H1 (cell line): ENCODE data around the gene TTC27. TPM values are rescaled to one million over a fixed set of nuclear protein-coding genes. Genes with fewer than 3 reads are reported as not detected.
"Not testable (repeated sequence)": the region's sequence is repeated elsewhere in the genome, so short reads cannot be mapped to it uniquely, and the experiment has no call there.

Experiments used
- CTCF ChIA-PET: fragments of 300-600 bp; sonication (Branson Sonifier 250); formaldehyde crosslinking; loops from one replicate; lab custom pipeline; 2021; ENCODE audit not compliant: partially characterized antibody; lab: Charles Lee
- POLR2A ChIA-PET: fragments of 300-600 bp; sonication (Branson Sonifier 250); formaldehyde crosslinking; loops from one replicate; lab custom pipeline; 2021; ENCODE audit warnings: inconsistent platforms; ENCODE audit not compliant: partially characterized antibody; lab: Charles Lee
- DNase-seq, 2 experiments: peaks; one replicate each; pipeline versions ENCODE4 v3.0.0 to v3.0.0-alpha.2; 2010 to 2022; ENCODE audit warnings: low spot score in 2 of 2, low read depth in 1 of 2, mixed read lengths in 1 of 2
- FAIRE-seq: peaks from 2 replicates; lab custom pipeline; 2011; peaks lifted over from hg19 to GRCh38; lab: Jason Lieb, UNC
- H2AFZ ChIP-seq: 2 replicates; pipeline ENCODE4 v1.8.1; 2012; ENCODE audit warnings: low read length, inconsistent platforms
- H2AK5ac ChIP-seq: 2 replicates; pipeline ENCODE4 v1.6.1; 2013; ENCODE audit warnings: low read depth, low read length
- H2BK120ac ChIP-seq: replicated peaks from 2 replicates; pipeline ENCODE3; 2013; ENCODE audit warnings: low read depth, low read length, inconsistent platforms
- H2BK12ac ChIP-seq: 2 replicates; pipeline ENCODE4 v1.6.1; 2013; ENCODE audit warnings: low read depth, low read length
- H2BK15ac ChIP-seq: 2 replicates; pipeline ENCODE4 v1.6.1; 2013; ENCODE audit warnings: low read length
- H2BK20ac ChIP-seq: 2 replicates; pipeline ENCODE4 v1.6.1; 2013; ENCODE audit warnings: low read length
- H2BK5ac ChIP-seq: 2 replicates; pipeline ENCODE4 v1.6.1; 2013; ENCODE audit warnings: low read depth, low read length
- H3K14ac ChIP-seq: 2 replicates; pipeline ENCODE4 v1.6.1; 2013; ENCODE audit warnings: inconsistent platforms; ENCODE audit not compliant: insufficient read length
- H3K18ac ChIP-seq: 2 replicates; pipeline ENCODE4 v1.6.1; 2013; ENCODE audit warnings: low read length; ENCODE audit errors: extremely low read depth
- H3K23ac ChIP-seq: 2 replicates; pipeline ENCODE4 v1.6.1; 2013; ENCODE audit warnings: inconsistent platforms; ENCODE audit not compliant: insufficient read length
- H3K23me2 ChIP-seq: 2 replicates; pipeline ENCODE4 v1.6.1; 2013; ENCODE audit warnings: low read depth, low read length
- H3K27ac ChIP-seq: 2 replicates; pipeline ENCODE4 v1.6.1; 2011; ENCODE audit warnings: low read depth, low read length, inconsistent platforms
- H3K27me3 ChIP-seq, 4 experiments: replicated peaks in 1 of 4; 1 replicate in 1 of 4; 2 replicates in 3 of 4; pipeline versions ENCODE4 v1.6.1 to v1.8.1; 2011 to 2013; ENCODE audit warnings: low read length in 3 of 4, mild to moderate bottlenecking in 3 of 4, inconsistent platforms in 2 of 4, mixed read lengths in 2 of 4, moderate library complexity in 1 of 4; ENCODE audit not compliant: control insufficient read depth in 3 of 4, insufficient read depth in 3 of 4; ENCODE audit errors: extremely low read depth in 1 of 4
- H3K36me3 ChIP-seq, 4 experiments: 2 replicates each; pipeline versions ENCODE4 v1.6.1 to v1.8.1; 2011 to 2013; ENCODE audit warnings: mild to moderate bottlenecking in 4 of 4, low read length in 3 of 4, moderate library complexity in 2 of 4, control low read depth in 1 of 4, inconsistent platforms in 1 of 4; ENCODE audit not compliant: insufficient read depth in 4 of 4, control insufficient read depth in 2 of 4
- H3K4ac ChIP-seq: replicated peaks from 2 replicates; pipeline ENCODE3; 2013; ENCODE audit warnings: low read length, low read depth, mixed read lengths, inconsistent platforms; ENCODE audit not compliant: insufficient read length
- H3K4me1 ChIP-seq, 4 experiments: replicated peaks in 1 of 4; 1 replicate in 1 of 4; 2 replicates in 3 of 4; pipeline versions ENCODE4 v1.6.1 to v1.8.1; 2011 to 2013; ENCODE audit warnings: low read length in 3 of 4, inconsistent platforms in 2 of 4, mixed read lengths in 1 of 4; ENCODE audit not compliant: insufficient read depth in 4 of 4, control insufficient read depth in 3 of 4
- H3K4me2 ChIP-seq, 2 experiments: 2 replicates each; pipeline versions ENCODE4 v1.6.1 to v1.8.1; 2011 to 2013; ENCODE audit warnings: low read depth in 2 of 2, low read length in 2 of 2, control low read depth in 1 of 2, inconsistent platforms in 1 of 2, mild to moderate bottlenecking in 1 of 2; ENCODE audit not compliant: insufficient read depth in 1 of 2
- H3K4me3 ChIP-seq, 4 experiments: fragments of 200-600, 300-600 bp in 1 of 4; sonication (generic), shearing (Covaris generic), sonication (Bioruptor Twin) in 1 of 4; 2 replicates each; pipeline versions ENCODE4 v1.5.1 to v1.8.1; 2011 to 2016; ENCODE audit warnings: low read length in 4 of 4, low read depth in 3 of 4, control low read depth in 2 of 4, inconsistent platforms in 2 of 4, mild to moderate bottlenecking in 2 of 4, mixed read lengths in 1 of 4, moderate library complexity in 1 of 4; ENCODE audit not compliant: insufficient read depth in 2 of 4; ENCODE audit errors: extremely low read depth in 1 of 4
- H3K56ac ChIP-seq: replicated peaks from 2 replicates; pipeline ENCODE3; 2013; ENCODE audit warnings: low read depth, mild to moderate bottlenecking, mixed read lengths, low read length, inconsistent platforms; ENCODE audit not compliant: insufficient read length
- H3K79me1 ChIP-seq: 2 replicates; pipeline ENCODE4 v1.6.1; 2013; ENCODE audit warnings: low read depth, low read length, control low read depth
- H3K79me2 ChIP-seq, 2 experiments: 2 replicates each; pipeline versions ENCODE4 v1.6.1 to v1.8.1; 2012 to 2013; ENCODE audit warnings: low read length in 2 of 2, mild to moderate bottlenecking in 2 of 2, inconsistent platforms in 1 of 2; ENCODE audit not compliant: insufficient read depth in 2 of 2, control insufficient read depth in 1 of 2
- H3K9ac ChIP-seq, 4 experiments: replicated peaks in 1 of 4; 1 replicate in 1 of 4; 2 replicates in 3 of 4; pipeline versions ENCODE4 v1.6.1 to v1.8.1; 2011 to 2013; ENCODE audit warnings: low read depth in 3 of 4, low read length in 3 of 4, control low read depth in 2 of 4, mild to moderate bottlenecking in 2 of 4, moderate library complexity in 2 of 4, inconsistent platforms in 1 of 4; ENCODE audit errors: extremely low read depth in 1 of 4
- H3K9me3 ChIP-seq, 2 experiments: 2 replicates each; pipeline versions ENCODE4 v1.6.1 to v1.8.1; 2012 to 2013; ENCODE audit warnings: mild to moderate bottlenecking in 2 of 2, moderate library complexity in 2 of 2, control low read depth in 1 of 2, inconsistent platforms in 1 of 2, low read depth in 1 of 2, low read length in 1 of 2, mixed read lengths in 1 of 2; ENCODE audit not compliant: insufficient read depth in 2 of 2
- H4K20me1 ChIP-seq, 2 experiments: replicated peaks in 1 of 2; 2 replicates each; pipeline versions ENCODE3 to v1.8.1; 2011 to 2013; ENCODE audit warnings: inconsistent platforms in 2 of 2, low read length in 2 of 2, mild to moderate bottlenecking in 1 of 2; ENCODE audit not compliant: insufficient read depth in 2 of 2, control insufficient read depth in 1 of 2
- H4K5ac ChIP-seq: 2 replicates; pipeline ENCODE4 v1.6.1; 2013; ENCODE audit warnings: low read length, low read depth, mixed read lengths, inconsistent platforms; ENCODE audit not compliant: insufficient read length
- H4K8ac ChIP-seq: 2 replicates; pipeline ENCODE4 v1.8.0; 2013; ENCODE audit warnings: mild to moderate bottlenecking, moderate library complexity, low read length, inconsistent platforms; ENCODE audit not compliant: insufficient read depth; ENCODE audit errors: extremely low read depth
- H4K91ac ChIP-seq: replicated peaks from 2 replicates; pipeline ENCODE3; 2013; ENCODE audit warnings: low read length, mixed read lengths, inconsistent platforms; ENCODE audit not compliant: insufficient read length
- WGBS, 2 experiments: shearing (Covaris generic) in 1 of 2; methylation state at CpG; one replicate each; pipeline versions ENCODE4 v1.1.6 to v1.1.7; 2013 to 2015; ENCODE audit warnings: low lambda C conversion rate in 2 of 2, mixed read lengths in 2 of 2, inconsistent platforms in 1 of 2, low coverage in 1 of 2, missing lambda C conversion rate in 1 of 2; ENCODE audit not compliant: insufficient replicate concordance in 2 of 2, insufficient coverage in 1 of 2, insufficient read length in 1 of 2; ENCODE audit errors: extremely low coverage in 1 of 2, missing lambda C conversion rate in 1 of 2; 5-methylcytosine and 5-hydroxymethylcytosine counted together
- microRNA-seq, 2 experiments: library from miRNA; unstranded; fragments of <30 nt; microRNA quantifications; one replicate each; pipeline versions ENCODE4 to v1.2.0, GENCODE V29; 2016 to 2020; ENCODE audit warnings: borderline microRNAs expressed in 2 of 2, borderline number of aligned reads in 2 of 2, borderline replicate concordance in 1 of 2
- polyA plus RNA-seq, 7 experiments: library from polyadenylated mRNA; depleted of rRNA in 3 of 7; stranded (reverse) in 5 of 7; unstranded in 2 of 7; fragments of >200 nt in 5 of 7; fragments of 200-250 nt in 2 of 7; gene quantifications; 1 replicate in 5 of 7; 2 replicates in 1 of 7; 4 replicates in 1 of 7; pipeline versions ENCODE4 v1.2.1 to v1.2.3, GENCODE V29; 2011 to 2013; ENCODE audit warnings: missing spikeins in 2 of 7, mixed read lengths in 2 of 7
- small RNA-seq: library from polyadenylated mRNA; stranded (forward); fragments of <200 nt; extraction: miRNeasy Mini kit (QIAGEN cat#:217004); gene quantifications from one replicate; pipeline ENCODE3, GENCODE V24; 2013; ENCODE audit not compliant: insufficient read depth
- total RNA-seq: library from RNA; stranded (reverse); fragmentation: NEBNext Ultra II Directional; extraction: Animal tissue kit (Norgen Biotek cat#: 25700); gene quantifications from 2 replicates; pipeline ENCODE4 v1.2.1, GENCODE V29; 2021

The TTC27 gene
- total and polyA plus RNA-seq, 2 of the 8 experiments (the other 6 are each of a cell fraction or from before 2014, with no cell fraction given) = 13.8 to 29.1 TPM

GRCh38 chr2:32866462-32866861, 238.6 kb downstream of the TTC27 start:
- H2BK120ac ChIP-seq, H2BK5ac ChIP-seq, H3K4me1 ChIP-seq, H3K79me2 ChIP-seq, H3K4me3 ChIP-seq, H2BK12ac ChIP-seq, H2AK5ac ChIP-seq, H4K5ac ChIP-seq, H3K23ac ChIP-seq, FAIRE-seq, H3K56ac ChIP-seq, H3K27ac ChIP-seq, H3K9me3 ChIP-seq, DNase-seq, H3K14ac ChIP-seq, H2AFZ ChIP-seq, H4K91ac ChIP-seq, H3K18ac ChIP-seq, H2BK15ac ChIP-seq, H3K27me3 ChIP-seq, H3K36me3 ChIP-seq, H4K8ac ChIP-seq, H4K20me1 ChIP-seq, H2BK20ac ChIP-seq, H3K9ac ChIP-seq, H3K4ac ChIP-seq, H3K4me2 ChIP-seq, H3K23me2 ChIP-seq, H3K79me1 ChIP-seq: not testable (repeated sequence)
- WGBS, 2 experiments = 88% methylated on average over 1 of the region's 1 CpG; no CpG with 5 or more reads in 1 of the 2 experiments
- ChIA-PET POLR2A (interaction anchor here (0.7 kb wide), 1 partner anchor 79 kb away, joined by 3 read pairs; no protein-coding TSS in a partner anchor), CTCF (interaction anchor here (0.6 kb wide), 1 partner anchor 450 kb away, joined by 4 read pairs; no protein-coding TSS in a partner anchor)

Small RNA genes lying within 50 kb of the gene (microRNA-seq; reads per million reads assigned to microRNA genes)
- gene MIR4765 = 0 reads per million in 2 experiments

Small RNA genes lying within 50 kb of the gene (small RNA-seq; reads per million reads assigned to genes)
- gene MIR4765 = 0.86 reads per million
